A673 (cell line): ENCODE measurements around the gene PTGIS. TPM values are rescaled to one million over a fixed set of nuclear protein-coding genes. Genes with fewer than 3 reads are reported as not detected.

ENCODE experiments used
- BruUV-seq: library from RNA; stranded (reverse); fragments of 400-500 nt; replicated peaks from 2 replicates; lab custom pipeline; 2021; lab: Mats Ljungman, UMichigan
- CTCF ChIA-PET: fragments of 300-600 bp; sonication (Branson Sonifier 250); formaldehyde crosslinking; loops from one replicate; lab custom pipeline; 2022; ENCODE audit warnings: antibody characterized with exemption; lab: Charles Lee
- POLR2A ChIA-PET: fragments of 300-600 bp; sonication (Branson Sonifier 250); formaldehyde crosslinking; loops from one replicate; lab custom pipeline; 2022; ENCODE audit warnings: antibody characterized with exemption; ENCODE audit not compliant: low non-redundant PET; lab: Charles Lee
- DNase-seq: peaks from one replicate; pipeline ENCODE4 v3.0.0-alpha.2; 2015; ENCODE audit warnings: low spot score
- H3K27ac ChIP-seq: fragments of 200-600 bp; sonication (generic); 2 replicates; pipeline ENCODE4 v1.5.1; 2016; ENCODE audit warnings: mixed run types, low read depth, mild to moderate bottlenecking, mixed read lengths, antibody characterized with exemption, low read length; ENCODE audit not compliant: poor library complexity, severe bottlenecking
- H3K27me3 ChIP-seq: fragments of 200-600 bp; sonication (generic); replicated peaks from 2 replicates; pipeline ENCODE4 v1.6.1; 2017; ENCODE audit warnings: mixed run types, low read depth, mild to moderate bottlenecking, mixed read lengths, antibody characterized with exemption, low read length; ENCODE audit not compliant: insufficient read depth, poor library complexity
- H3K36me3 ChIP-seq: fragments of 200-600 bp; sonication (generic); 2 replicates; pipeline ENCODE4 v1.6.1; 2016; ENCODE audit warnings: mixed run types, mild to moderate bottlenecking, mixed read lengths, antibody characterized with exemption, low read length; ENCODE audit not compliant: insufficient read depth, poor library complexity, severe bottlenecking
- H3K4me1 ChIP-seq: fragments of 200-600 bp; sonication (generic); 2 replicates; pipeline ENCODE4 v1.6.1; 2017; ENCODE audit warnings: mixed run types, mild to moderate bottlenecking, mixed read lengths, antibody characterized with exemption, low read length; ENCODE audit not compliant: insufficient read depth, poor library complexity, severe bottlenecking
- H3K4me3 ChIP-seq: fragments of 200-600 bp; sonication (generic); 2 replicates; pipeline ENCODE4 v1.5.1; 2016; ENCODE audit warnings: low read depth, mixed run types, mild to moderate bottlenecking, mixed read lengths, low read length; ENCODE audit not compliant: poor library complexity, severe bottlenecking
- H3K9me3 ChIP-seq: fragments of 200-600 bp; sonication (generic); 2 replicates; pipeline ENCODE4 v1.6.1; 2016; ENCODE audit warnings: mixed run types, low read depth, mild to moderate bottlenecking, mixed read lengths, antibody characterized with exemption, low read length; ENCODE audit not compliant: poor library complexity, severe bottlenecking
- EZH2 ChIP-seq: fragments of 200-600 bp; sonication (generic); IDR thresholded peaks from 2 replicates; pipeline ENCODE4 v1.6.1; 2017; ENCODE audit warnings: borderline replicate concordance, low read depth, mild to moderate bottlenecking, mixed read lengths, antibody characterized with exemption, low read length; ENCODE audit not compliant: poor library complexity, severe bottlenecking
- intact Hi-C: fragments of 100-400 bp; cut with micrococcal nuclease; formaldehyde crosslinking; loops from one replicate; pipeline ENCODE4 v1.10.0; 2022; ENCODE audit not compliant: unreplicated experiment
- total RNA-seq: library from RNA; stranded (reverse); gene quantifications from 2 replicates; pipeline ENCODE4 v1.2.3, GENCODE V29; 2021
- TF ChIP-seq, protein P1 (sequence below): fragments of 300-800, 200-600 bp; sonication (generic); conservative IDR thresholded peaks from 2 replicates; pipeline ENCODE4 v1.5.1; 2017; ENCODE audit warnings: low read depth, mild to moderate bottlenecking, antibody characterized with exemption, low read length, moderate library complexity, mixed read lengths

PTGIS gene
- total RNA-seq, 1 experiment from 2014 or later = not detected

DNA sequence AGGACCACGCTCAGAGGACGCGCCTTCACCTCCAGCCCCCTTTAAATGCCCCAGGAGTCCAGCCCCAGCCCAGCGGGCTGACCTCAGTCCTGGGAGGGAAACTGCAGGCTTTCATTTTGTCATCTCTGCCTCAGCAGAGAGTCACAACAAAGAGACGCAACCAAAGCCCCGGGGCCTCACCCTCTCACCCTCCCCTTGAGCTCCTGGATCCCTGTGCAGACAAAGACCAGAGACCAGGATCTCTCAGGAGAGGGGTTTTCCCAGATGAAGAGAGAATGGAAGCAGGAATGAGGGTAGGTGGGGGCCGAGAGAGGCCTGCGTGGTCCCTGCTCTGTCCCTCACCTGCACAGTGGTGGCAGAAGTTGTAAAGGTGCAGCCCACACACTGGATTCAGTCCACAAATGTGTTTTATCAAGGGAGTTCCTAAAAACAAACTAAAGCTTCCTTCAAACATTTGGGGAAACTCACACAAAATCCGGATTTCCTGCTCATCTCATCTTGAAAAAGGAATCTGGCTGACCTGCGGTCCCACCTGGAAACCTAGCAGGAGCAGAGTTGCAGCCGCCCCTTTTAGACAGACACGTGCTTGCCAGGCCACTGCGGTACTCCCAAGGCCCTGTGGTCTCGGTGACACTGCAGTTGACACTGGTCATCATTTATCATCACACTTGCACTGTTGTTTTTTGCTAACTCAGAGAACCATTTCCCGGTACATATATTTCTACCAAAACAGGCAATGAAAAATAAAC lies 27.1 kb downstream of the PTGIS start:
- Histone ChIP-seq H3K4me1 (no peaks in the 10 kb centered on the region), H3K9me3 (peaks cover 6% of the 10 kb centered on the region), H3K36me3 (no peaks in the 10 kb centered on the region), H3K4me3 (no peak overlapping the region), H3K27ac (no peak overlapping the region), H3K27me3 (no peaks in the 10 kb centered on the region)
- CTCF ChIA-PET = interaction anchor here (0.5 to 2.2 kb wide), 12 partner anchors 12 to 347 kb away, joined by 3 to 30 read pairs (median 6); partner anchors contain the start of gene DDX27
- intact Hi-C loops = loop anchor here (1.0 to 5.0 kb wide), 3 partner anchors 62 to 346 kb away; no protein-coding TSS in a partner anchor
- BruUV-seq = no TSS peak
- POLR2A ChIA-PET = interaction anchor here (0.6 kb wide), 1 partner anchor 54 kb away, joined by 3 read pairs; no protein-coding TSS in a partner anchor
- no peak for TF ChIP-seq EZH2
- TF ChIP-seq, protein P1, sequence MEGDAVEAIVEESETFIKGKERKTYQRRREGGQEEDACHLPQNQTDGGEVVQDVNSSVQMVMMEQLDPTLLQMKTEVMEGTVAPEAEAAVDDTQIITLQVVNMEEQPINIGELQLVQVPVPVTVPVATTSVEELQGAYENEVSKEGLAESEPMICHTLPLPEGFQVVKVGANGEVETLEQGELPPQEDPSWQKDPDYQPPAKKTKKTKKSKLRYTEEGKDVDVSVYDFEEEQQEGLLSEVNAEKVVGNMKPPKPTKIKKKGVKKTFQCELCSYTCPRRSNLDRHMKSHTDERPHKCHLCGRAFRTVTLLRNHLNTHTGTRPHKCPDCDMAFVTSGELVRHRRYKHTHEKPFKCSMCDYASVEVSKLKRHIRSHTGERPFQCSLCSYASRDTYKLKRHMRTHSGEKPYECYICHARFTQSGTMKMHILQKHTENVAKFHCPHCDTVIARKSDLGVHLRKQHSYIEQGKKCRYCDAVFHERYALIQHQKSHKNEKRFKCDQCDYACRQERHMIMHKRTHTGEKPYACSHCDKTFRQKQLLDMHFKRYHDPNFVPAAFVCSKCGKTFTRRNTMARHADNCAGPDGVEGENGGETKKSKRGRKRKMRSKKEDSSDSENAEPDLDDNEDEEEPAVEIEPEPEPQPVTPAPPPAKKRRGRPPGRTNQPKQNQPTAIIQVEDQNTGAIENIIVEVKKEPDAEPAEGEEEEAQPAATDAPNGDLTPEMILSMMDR = no peak
- no peak for DNase-seq

DNA sequence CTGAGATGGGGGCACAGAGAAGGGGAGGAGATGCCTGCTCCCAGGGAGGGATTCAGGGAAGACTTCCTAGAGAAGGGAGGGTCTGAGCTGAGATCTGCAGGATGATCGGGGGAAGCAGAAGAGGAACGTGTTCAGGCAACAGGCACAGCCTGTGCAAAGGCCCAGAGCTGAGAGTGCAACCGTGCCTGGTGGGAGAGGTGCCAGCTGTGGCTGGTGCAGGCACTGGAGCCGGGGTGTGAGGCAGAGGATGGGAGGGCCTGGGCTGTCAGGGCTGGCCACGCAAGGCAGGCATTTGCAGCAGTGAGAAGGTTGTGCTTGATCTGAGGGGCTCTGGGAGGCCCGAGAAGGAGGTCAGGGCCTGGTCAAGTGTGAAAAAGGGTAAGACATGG lies 27.7 kb downstream of the PTGIS start:
- Histone ChIP-seq H3K9me3 (peaks cover under 1% of the 10 kb centered on the region), H3K4me1 (no peaks in the 10 kb centered on the region), H3K36me3 (no peaks in the 10 kb centered on the region), H3K4me3 (no peak overlapping the region), H3K27me3 (no peaks in the 10 kb centered on the region), H3K27ac (no peak overlapping the region)
- ChIA-PET POLR2A (interaction anchor here (0.6 kb wide), 1 partner anchor 53 kb away, joined by 3 read pairs; no protein-coding TSS in a partner anchor), CTCF (interaction anchor here (0.6 to 2.2 kb wide), 3 partner anchors 68 to 348 kb away, joined by 5 to 13 read pairs (median 8); no protein-coding TSS in a partner anchor)
- TF ChIP-seq, protein P1 = no peak
- no peak for TF ChIP-seq EZH2
- no peak for DNase-seq
- intact Hi-C loops = loop anchor here (2.0 to 5.0 kb wide), 2 partner anchors 69 to 347 kb away; no protein-coding TSS in a partner anchor
- BruUV-seq = no TSS peak

GRCh38 chr20:49539481-49540231 lies 28.3 kb downstream of the PTGIS start:
- Histone ChIP-seq H3K36me3 (no peaks in the 10 kb centered on the region), H3K27ac (no peak overlapping the region), H3K4me3 (no peak overlapping the region), H3K27me3 (no peaks in the 10 kb centered on the region), H3K4me1 (no peaks in the 10 kb centered on the region), H3K9me3 (no peaks in the 10 kb centered on the region)
- DNase-seq = no peak
- POLR2A ChIA-PET = interaction anchor here (0.6 kb wide), 1 partner anchor 52 kb away, joined by 3 read pairs; no protein-coding TSS in a partner anchor
- intact Hi-C loops = loop anchor here (2.0 to 5.0 kb wide), 2 partner anchors 69 to 348 kb away; no protein-coding TSS in a partner anchor
- no TSS peak for BruUV-seq
- TF ChIP-seq EZH2 = no peak
- TF ChIP-seq, protein P1 = no peak
- CTCF ChIA-PET = interaction anchor here (0.6 to 1.9 kb wide), 2 partner anchors 69 to 210 kb away, joined by 5 to 8 read pairs; no protein-coding TSS in a partner anchor
